A673 (cell line): Measurements from ENCODE around the gene PPP1R13B. TPM values are rescaled to one million over a fixed set of nuclear protein-coding genes. Genes with fewer than 3 reads are reported as not detected.

Experiments used
- BruUV-seq: library from RNA; stranded (reverse); fragments of 400-500 nt; replicated peaks from 2 replicates; lab custom pipeline; 2021; lab: Mats Ljungman, UMichigan
- CTCF ChIA-PET: fragments of 300-600 bp; sonication (Branson Sonifier 250); formaldehyde crosslinking; loops from one replicate; lab custom pipeline; 2022; ENCODE audit warnings: antibody characterized with exemption; lab: Charles Lee
- POLR2A ChIA-PET: fragments of 300-600 bp; sonication (Branson Sonifier 250); formaldehyde crosslinking; loops from one replicate; lab custom pipeline; 2022; ENCODE audit warnings: antibody characterized with exemption; ENCODE audit not compliant: low non-redundant PET; lab: Charles Lee
- DNase-seq: peaks from one replicate; pipeline ENCODE4 v3.0.0-alpha.2; 2015; ENCODE audit warnings: low spot score
- H3K27ac ChIP-seq: fragments of 200-600 bp; sonication (generic); 2 replicates; pipeline ENCODE4 v1.5.1; 2016; ENCODE audit warnings: mixed run types, low read depth, mild to moderate bottlenecking, mixed read lengths, antibody characterized with exemption, low read length; ENCODE audit not compliant: poor library complexity, severe bottlenecking
- H3K27me3 ChIP-seq: fragments of 200-600 bp; sonication (generic); replicated peaks from 2 replicates; pipeline ENCODE4 v1.6.1; 2017; ENCODE audit warnings: mixed run types, low read depth, mild to moderate bottlenecking, mixed read lengths, antibody characterized with exemption, low read length; ENCODE audit not compliant: insufficient read depth, poor library complexity
- H3K36me3 ChIP-seq: fragments of 200-600 bp; sonication (generic); 2 replicates; pipeline ENCODE4 v1.6.1; 2016; ENCODE audit warnings: mixed run types, mild to moderate bottlenecking, mixed read lengths, antibody characterized with exemption, low read length; ENCODE audit not compliant: insufficient read depth, poor library complexity, severe bottlenecking
- H3K4me1 ChIP-seq: fragments of 200-600 bp; sonication (generic); 2 replicates; pipeline ENCODE4 v1.6.1; 2017; ENCODE audit warnings: mixed run types, mild to moderate bottlenecking, mixed read lengths, antibody characterized with exemption, low read length; ENCODE audit not compliant: insufficient read depth, poor library complexity, severe bottlenecking
- H3K4me3 ChIP-seq: fragments of 200-600 bp; sonication (generic); 2 replicates; pipeline ENCODE4 v1.5.1; 2016; ENCODE audit warnings: low read depth, mixed run types, mild to moderate bottlenecking, mixed read lengths, low read length; ENCODE audit not compliant: poor library complexity, severe bottlenecking
- H3K9me3 ChIP-seq: fragments of 200-600 bp; sonication (generic); 2 replicates; pipeline ENCODE4 v1.6.1; 2016; ENCODE audit warnings: mixed run types, low read depth, mild to moderate bottlenecking, mixed read lengths, antibody characterized with exemption, low read length; ENCODE audit not compliant: poor library complexity, severe bottlenecking
- EZH2 ChIP-seq: fragments of 200-600 bp; sonication (generic); IDR thresholded peaks from 2 replicates; pipeline ENCODE4 v1.6.1; 2017; ENCODE audit warnings: borderline replicate concordance, low read depth, mild to moderate bottlenecking, mixed read lengths, antibody characterized with exemption, low read length; ENCODE audit not compliant: poor library complexity, severe bottlenecking
- intact Hi-C: fragments of 100-400 bp; cut with micrococcal nuclease; formaldehyde crosslinking; loops from one replicate; pipeline ENCODE4 v1.10.0; 2022; ENCODE audit not compliant: unreplicated experiment
- total RNA-seq: library from RNA; stranded (reverse); gene quantifications from 2 replicates; pipeline ENCODE4 v1.2.3, GENCODE V29; 2021
- TF ChIP-seq, protein P1 (sequence below): fragments of 300-800, 200-600 bp; sonication (generic); conservative IDR thresholded peaks from 2 replicates; pipeline ENCODE4 v1.5.1; 2017; ENCODE audit warnings: low read depth, mild to moderate bottlenecking, antibody characterized with exemption, low read length, moderate library complexity, mixed read lengths

The PPP1R13B gene
- total RNA-seq, 1 experiment from 2014 or later: 4.8 TPM

GRCh38 chr14:103869406-103870143, 22.2 kb upstream of the PPP1R13B start:
- no TSS peak for BruUV-seq
- H3K9me3 ChIP-seq: no peaks in the 10 kb centered on the region
- H3K4me1 ChIP-seq: peaks cover 13% of the 10 kb centered on the region
- ChIA-PET CTCF (no interaction called here), POLR2A (no interaction called here)
- no peaks in the 10 kb centered on the region for H3K27me3 ChIP-seq
- no peak for DNase-seq
- intact Hi-C loops: no loop called here
- no peak overlapping the region for H3K27ac ChIP-seq
- no peak overlapping the region for H3K4me3 ChIP-seq
- TF ChIP-seq, protein P1, sequence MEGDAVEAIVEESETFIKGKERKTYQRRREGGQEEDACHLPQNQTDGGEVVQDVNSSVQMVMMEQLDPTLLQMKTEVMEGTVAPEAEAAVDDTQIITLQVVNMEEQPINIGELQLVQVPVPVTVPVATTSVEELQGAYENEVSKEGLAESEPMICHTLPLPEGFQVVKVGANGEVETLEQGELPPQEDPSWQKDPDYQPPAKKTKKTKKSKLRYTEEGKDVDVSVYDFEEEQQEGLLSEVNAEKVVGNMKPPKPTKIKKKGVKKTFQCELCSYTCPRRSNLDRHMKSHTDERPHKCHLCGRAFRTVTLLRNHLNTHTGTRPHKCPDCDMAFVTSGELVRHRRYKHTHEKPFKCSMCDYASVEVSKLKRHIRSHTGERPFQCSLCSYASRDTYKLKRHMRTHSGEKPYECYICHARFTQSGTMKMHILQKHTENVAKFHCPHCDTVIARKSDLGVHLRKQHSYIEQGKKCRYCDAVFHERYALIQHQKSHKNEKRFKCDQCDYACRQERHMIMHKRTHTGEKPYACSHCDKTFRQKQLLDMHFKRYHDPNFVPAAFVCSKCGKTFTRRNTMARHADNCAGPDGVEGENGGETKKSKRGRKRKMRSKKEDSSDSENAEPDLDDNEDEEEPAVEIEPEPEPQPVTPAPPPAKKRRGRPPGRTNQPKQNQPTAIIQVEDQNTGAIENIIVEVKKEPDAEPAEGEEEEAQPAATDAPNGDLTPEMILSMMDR: no peak
- TF ChIP-seq EZH2: no peak
- H3K36me3 ChIP-seq: no peaks in the 10 kb centered on the region

DNA sequence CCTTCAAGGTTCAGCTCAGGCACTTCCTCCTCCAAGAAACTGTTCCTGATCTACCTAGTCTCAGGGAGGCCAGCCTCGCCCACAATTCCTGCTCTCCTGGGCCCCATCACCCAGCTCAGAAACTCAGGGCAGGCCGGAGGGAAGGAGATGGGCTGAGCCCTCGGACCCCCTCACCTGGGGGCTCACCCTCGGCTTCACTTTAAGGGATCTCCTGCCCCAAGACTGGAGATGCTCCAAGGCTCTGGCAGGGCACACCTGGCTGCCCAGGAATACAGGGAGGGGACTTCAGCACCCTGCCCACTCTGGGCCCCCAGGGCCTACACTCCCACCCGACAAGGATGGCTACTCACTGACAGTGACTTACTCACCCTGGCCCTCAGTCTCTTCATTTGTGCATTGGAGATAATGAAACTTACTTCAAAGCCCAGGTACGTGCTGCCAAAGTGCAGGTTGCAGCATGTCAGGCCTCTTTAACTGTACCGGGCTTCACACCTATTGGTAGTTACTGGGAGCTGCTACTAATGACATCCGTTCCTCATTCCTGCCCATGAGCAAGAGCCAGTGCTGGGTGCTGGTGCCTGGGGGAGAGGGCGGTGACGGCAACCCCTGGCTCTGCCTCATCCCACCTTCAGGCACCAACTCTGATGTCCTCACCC, 21.0 kb upstream of the PPP1R13B start:
- no peak overlapping the region for H3K27ac ChIP-seq
- no TSS peak for BruUV-seq
- intact Hi-C loops: no loop called here
- TF ChIP-seq, protein P1: no peak
- no peak for TF ChIP-seq EZH2
- no peaks in the 10 kb centered on the region for H3K9me3 ChIP-seq
- no peaks in the 10 kb centered on the region for H3K27me3 ChIP-seq
- H3K36me3 ChIP-seq: no peaks in the 10 kb centered on the region
- ChIA-PET CTCF (no interaction called here), POLR2A (no interaction called here)
- no peak overlapping the region for H3K4me3 ChIP-seq
- no peak for DNase-seq
- H3K4me1 ChIP-seq: peaks cover 13% of the 10 kb centered on the region

GRCh38 chr14:103867523-103867953, 20.2 kb upstream of the PPP1R13B start:
- DNase-seq: peak; percentile 45
- Histone ChIP-seq H3K4me3 (no peak overlapping the region), H3K27me3 (no peaks in the 10 kb centered on the region), H3K36me3 (no peaks in the 10 kb centered on the region), H3K9me3 (no peaks in the 10 kb centered on the region), H3K4me1 (peaks cover 13% of the 10 kb centered on the region), H3K27ac (no peak overlapping the region)
- BruUV-seq: no TSS peak
- ChIA-PET POLR2A (no interaction called here), CTCF (no interaction called here)
- intact Hi-C loops: no loop called here
- no peak for TF ChIP-seq EZH2
- TF ChIP-seq, protein P1: no peak
